HG02642 (cell line): ENCODE results near the gene EFL1.

Source experiments
- ATAC-seq: cut with Tn5 transposase; IDR thresholded peaks from one replicate; pipeline ENCODE4 v1.9.1; 2021; ENCODE audit warnings: mild to moderate bottlenecking; ENCODE audit not compliant: unreplicated experiment, poor library complexity

The EFL1 gene

DNA sequence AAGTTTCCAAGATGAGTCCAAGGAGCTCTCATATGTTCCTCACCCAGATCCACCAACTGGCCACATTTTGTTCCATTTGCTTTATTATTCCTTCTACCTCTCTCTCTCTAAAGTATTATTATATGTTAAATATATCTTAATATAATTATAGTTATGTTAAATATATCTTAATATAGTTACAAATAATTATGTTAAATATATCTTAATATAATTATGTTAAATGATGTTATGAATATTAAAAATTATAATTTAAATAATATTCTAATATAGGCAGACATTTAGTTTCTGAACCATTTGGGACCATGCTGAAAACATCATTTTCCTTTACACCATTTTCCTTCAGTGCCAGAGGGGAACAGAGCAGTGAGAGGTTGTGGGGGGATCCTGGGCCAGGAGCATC, 166.7 kb downstream of the EFL1 start:
- ATAC-seq = no peak

GRCh38 chr15:82093774-82094211, 168.7 kb downstream of the EFL1 start:
- ATAC-seq = no peak

DNA sequence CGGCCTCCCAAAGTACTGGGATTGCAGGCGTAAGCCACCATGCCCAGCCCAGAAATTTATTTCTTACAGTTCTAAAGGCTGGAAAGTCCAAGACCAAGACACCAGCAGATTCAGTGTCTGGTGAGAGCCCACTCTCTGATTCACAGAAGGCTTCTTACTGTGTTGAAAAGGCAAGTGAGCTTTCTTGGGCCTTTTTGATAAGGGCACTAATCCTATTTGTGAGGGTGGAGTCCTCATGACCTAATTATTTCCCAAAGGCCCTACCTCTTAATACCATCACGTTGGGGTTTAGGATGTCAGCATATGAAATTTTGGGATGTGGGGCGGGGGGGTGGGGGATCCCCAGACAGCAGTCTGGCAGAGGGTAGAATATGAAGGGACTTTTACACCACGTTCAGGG, 169.2 kb downstream of the EFL1 start:
- ATAC-seq = no peak

DNA sequence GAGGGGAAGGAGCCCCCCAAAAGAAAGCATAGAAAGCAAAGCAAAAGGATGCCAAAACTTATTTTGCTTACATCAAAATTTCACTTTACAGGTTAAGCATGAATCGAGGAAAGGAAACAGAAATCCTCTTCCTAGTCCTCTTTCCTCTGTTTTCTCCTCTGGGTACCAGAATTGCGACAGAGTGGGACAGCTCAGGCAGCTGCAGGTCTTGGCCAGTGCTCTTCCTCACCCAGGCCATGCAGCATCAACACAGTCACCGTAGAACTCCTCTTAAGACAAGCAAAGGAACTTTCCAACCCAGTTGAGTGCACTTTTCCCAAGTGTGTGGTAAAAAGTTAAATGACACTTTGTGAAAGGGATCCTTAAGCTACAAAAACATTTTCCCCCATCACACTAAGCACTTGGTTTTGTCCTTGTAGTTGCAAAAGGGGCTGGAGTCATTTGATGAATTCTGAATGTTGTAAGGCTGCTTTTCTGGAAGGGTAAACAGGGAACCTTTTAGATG, 170.8 kb downstream of the EFL1 start:
- no peak for ATAC-seq

DNA sequence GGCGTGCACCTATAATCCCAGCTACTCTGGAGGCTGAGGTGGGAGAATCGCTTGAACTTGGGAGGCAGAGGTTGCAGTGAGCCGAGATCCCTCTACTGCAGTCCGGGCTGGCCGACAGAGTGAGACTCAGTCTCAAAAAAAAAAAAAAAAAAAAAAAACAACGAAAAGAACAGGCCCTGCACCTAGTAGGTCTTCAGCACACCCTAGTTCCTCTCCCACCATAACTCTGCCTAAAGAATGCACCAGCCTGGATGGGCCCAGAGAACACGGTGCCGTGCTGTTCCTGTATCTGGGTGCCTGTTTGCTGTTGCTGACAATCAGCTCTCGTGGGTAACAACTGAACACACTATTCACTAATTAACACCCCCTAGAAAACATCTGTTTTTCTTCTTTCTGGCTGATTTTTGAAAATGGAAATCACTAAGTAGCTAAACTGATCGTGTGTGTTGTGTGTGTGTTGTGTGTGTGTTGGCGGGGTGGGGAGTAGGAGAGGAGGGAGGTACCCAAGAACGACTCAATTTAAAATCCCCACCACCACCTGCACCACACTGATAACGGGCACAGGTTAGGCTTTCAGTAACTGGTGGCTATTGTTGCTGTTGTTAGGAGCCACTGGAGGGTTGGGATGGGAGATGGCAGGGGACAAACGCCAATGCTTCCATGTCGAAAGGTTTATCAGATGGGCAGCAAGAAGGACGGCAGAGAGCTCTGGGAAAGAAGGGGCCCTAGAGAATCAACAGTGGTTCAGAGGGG, 176.1 kb downstream of the EFL1 start:
- ATAC-seq = no peak

DNA sequence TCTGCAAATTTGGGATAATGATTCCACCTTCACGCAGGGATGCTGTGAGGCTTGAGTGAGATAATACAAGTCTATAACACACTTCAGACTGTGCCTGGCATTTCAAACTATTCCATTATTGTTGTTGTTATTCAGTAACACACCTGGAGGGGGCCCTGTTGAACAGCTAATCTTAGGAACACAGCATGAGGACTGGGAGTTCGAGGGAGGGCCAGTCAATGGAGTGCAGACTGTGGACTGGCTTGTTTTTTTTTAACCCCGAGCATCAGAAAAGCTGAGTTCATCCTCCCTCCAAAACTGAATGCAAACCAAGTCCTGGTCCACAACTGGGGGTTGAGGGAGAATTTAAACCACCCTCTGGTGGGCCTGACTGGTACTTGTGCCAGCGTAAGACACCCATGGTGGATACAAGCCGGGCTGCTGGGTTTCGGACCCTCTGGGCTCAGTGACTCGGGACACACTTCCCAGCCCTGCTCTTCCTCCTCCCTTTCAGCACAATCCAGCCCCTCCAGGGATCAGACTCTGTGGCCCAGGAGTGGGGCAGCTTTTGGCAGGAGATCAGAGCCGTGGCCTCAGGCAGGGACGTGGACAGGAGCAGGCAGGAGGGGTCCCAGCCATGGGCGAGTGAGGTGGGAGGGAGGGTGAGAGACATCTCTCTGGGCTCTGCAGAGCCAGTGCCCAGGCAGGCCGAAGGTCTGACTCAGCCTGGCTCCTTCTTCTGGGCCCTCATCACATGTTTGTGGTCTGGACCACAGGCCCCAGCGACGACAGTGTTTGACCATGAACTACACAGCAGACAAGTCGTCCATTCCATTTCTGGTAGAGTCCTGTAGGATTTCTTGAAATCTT, 180.4 kb downstream of the EFL1 start:
- ATAC-seq = no peak

GRCh38 chr15:82080774-82081173, 181.8 kb downstream of the EFL1 start:
- ATAC-seq = no peak
